Measurements from ENCODE around the gene RNF123.

RNF123 gene

DNA sequence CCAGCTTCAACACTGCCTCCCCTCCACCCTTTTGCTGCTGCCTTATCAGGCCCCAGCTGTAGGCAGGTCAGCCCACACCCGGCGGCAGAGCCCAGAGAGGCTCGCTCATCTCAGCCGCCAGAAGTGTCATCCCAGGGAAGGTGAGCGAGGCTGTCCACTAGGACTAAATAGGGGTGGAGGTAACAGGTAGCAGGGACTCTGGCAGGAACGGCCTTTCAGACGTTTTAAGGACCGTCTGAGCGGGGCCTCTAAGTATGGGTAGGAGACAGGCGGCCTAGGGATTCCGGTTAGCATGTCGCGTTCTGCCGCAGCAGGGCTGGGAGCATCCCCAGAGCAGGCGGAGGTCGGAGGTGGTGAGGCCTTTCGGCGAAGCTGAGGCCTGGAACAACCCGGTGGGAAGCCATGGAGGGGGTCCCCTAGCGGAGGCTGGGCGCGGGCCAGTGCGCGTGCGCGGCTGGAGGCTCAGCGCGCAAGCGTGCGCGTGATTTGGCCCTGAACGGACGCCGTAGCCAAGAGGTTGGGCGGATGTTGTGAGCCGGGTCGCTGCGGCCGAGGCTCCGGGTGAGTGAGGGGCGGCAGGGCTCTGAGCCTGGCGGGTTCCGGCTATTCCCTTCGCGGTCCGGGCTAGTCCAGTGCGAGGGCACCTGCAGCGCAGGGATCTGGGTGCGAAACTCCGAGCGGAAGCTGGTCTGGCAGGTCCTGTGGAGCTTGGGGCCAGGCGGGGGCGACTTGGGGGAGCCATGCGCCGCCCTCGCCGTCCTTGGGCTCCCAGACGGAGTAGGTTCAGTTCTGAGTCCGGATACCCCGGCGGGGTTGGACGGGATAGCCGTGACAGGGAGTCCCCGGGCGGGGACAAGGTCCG lies at the start of gene RNF123, which contains the start of gene MST1:
Gene RNF123, plus strand, starts transcription at position 512 of the 862 bp plus-strand sequence. CDS start 1,609 bp downstream, outside the sequence.
Gene MST1, minus strand, starts transcription at position 429 of the 862 bp plus-strand sequence. CDS start 783 bp downstream, outside the sequence.
- peak; percentile 78 to 93 (median 84) for DNase-seq (ENCODE audit: low read depth in 3 of 3, low spot score in 1 of 3)

DNA sequence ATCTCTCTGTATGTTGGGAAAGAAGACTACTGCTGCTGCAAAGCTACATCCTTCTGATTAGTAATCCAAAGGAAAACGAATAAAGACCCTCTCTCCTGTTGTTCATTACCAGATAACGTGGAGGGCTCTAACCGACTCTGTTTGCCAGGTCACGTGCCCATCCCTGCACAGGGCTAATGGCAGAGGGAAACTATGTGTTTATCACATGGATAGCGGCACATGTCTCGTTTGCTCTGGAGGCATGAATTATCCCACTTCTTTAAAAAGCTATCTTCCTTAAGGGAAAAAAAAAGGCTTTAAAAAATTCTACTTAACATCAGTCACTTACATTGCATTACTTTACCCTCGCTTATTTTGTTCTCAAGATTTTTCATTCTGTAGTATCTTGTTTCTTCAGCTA lies 48.1 kb upstream of the RNF123 start:
- DNase-seq (ENCODE audit: low read depth in 3 of 3, low spot score in 1 of 3), result no peak

DNA sequence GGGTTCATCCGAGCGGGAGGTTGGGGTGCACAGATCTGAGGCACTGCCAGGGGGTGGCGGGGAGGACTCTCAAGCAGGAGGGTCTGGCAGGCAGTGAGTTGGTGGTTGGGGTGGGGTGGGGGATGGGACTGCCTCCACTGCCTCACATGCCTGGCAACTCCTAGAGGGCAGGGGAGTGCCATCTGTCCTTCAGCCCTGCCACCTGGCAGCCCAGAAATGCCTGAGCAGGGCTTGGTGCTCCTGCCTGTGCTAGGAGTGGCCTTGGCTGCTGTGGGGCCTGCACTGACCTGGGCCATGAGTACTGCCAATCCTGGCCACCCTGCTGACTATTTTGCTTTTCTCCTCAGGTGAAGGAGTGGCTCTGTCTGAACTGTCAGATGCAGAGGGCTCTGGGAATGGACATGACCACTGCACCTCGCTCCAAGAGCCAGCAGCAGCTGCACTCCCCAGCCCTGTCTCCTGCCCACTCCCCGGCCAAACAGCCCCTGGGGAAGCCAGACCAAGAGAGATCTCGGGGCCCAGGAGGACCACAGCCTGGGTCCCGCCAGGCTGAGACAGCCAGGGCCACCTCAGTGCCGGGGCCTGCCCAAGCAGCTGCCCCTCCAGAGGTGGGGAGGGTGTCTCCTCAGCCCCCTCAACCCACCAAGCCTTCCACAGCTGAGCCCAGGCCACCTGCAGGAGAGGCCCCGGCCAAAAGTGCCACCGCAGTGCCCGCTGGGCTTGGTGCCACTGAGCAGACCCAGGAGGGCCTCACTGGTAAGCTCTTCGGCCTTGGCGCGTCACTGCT lies 47.2 kb upstream of the RNF123 start:
- no peak for DNase-seq (ENCODE audit: low read depth in 3 of 3, low spot score in 1 of 3)

DNA sequence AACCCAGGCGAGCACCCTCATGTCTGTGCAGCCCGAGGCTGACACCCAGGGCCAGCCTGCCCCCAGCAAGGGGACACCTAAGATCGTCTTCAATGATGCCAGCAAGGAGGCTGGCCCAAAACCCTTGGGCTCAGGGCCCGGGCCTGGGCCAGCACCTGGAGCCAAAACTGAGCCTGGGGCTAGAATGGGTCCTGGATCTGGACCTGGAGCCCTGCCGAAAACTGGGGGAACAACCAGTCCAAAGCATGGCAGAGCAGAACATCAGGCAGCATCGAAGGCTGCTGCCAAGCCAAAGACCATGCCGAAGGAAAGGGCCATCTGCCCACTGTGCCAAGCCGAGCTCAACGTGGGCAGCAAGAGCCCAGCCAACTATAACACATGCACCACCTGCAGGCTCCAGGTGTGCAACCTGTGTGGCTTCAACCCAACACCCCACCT lies 46.6 kb upstream of the RNF123 start:
- DNase-seq (ENCODE audit: low read depth in 3 of 3, low spot score in 1 of 3), result no peak

DNA sequence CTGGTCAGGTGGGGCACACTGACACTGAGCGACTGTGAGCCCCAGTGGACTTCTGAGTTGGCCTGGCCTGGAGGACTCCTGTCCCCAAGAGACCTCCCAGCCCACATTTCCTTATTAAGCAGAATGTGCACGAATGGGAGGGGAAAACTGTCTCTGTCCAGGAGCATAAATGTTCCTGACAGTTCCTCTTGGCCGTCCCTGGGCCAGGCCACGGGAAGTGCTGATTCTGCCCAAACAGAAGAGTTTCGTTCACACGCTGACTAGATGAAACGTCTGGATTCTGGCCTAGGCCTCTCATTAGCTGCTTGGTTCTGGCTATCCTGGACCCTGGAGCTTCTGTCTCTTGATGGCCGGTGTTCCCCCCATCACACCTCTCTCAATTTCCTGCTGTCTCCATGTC lies 44.7 kb upstream of the RNF123 start:
- DNase-seq (ENCODE audit: low read depth in 3 of 3, low spot score in 1 of 3), result no peak

DNA sequence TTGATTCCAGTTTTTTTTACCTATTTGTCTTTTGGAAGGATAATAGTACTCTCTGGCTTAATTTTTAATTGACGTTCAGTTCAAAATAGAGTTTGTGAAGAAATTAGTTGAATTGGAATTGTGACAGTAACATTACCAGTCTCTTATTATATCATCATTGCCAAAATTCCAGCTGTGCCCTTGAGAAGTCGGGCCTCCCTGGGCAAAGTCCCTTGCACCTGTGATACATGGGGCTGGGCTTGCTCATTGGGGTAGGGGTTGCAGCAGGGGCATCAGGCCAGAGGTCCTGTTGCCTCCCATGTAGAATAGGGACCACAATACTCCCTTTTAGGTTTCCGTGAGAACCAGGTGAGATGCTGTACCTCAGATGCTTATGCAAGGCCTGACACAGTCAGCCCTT lies 43.1 kb upstream of the RNF123 start:
- DNase-seq (ENCODE audit: low read depth in 3 of 3, low spot score in 1 of 3), result no peak

DNA sequence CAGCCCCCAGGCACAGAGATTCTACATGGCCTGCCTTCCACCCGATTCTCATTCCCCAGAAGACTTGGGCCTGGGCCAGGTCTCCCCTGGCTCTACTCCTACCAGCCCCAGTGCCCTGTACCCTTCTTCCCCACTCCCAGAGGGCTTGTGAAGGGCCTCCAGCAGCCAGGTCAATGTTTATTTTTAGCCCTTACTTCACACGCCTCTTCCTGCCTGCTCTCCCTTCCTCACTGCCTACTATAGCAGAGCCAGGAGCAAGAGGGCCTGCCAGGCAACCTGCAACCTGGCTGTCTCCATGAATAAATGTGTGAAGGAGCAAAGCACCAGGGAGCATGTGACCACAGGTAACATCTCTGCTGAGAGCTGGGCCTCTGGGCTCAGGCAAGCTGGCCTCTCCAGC lies 41.6 kb upstream of the RNF123 start:
- DNase-seq (ENCODE audit: low read depth in 3 of 3, low spot score in 1 of 3), result no peak

DNA sequence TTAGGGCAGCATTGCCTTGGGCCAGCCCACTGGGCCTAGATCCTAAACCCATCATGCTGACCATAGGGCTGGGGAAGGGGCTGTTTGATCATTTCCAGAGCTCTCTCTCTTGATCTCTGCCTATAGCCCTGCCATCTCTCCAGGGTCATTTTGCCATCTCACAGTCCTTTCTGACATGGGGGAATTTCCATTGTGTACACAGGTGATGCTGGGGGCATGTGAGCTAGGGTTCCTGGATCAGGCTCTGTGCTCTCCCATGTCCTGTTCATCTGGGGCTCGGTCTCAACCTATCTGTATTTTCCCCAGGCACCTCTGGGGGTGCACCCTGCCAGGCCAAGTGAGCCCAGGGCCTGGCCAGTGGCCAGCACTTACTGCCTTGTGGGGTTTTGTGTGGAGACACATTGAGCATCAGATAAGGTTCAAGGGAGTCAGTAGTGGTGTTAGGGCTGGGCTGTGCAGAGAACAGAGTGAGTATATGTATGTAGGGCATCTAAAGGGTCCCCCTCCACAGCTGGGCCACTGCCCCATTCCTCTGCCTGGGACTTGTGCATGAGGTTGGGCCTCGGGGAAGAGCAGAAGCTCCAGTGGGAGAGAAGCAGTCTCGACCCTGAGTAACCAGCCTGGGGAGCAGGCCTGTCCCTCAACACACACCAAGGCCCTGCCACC lies 40.9 kb upstream of the RNF123 start:
- no peak for DNase-seq (ENCODE audit: low read depth in 3 of 3, low spot score in 1 of 3)

DNA sequence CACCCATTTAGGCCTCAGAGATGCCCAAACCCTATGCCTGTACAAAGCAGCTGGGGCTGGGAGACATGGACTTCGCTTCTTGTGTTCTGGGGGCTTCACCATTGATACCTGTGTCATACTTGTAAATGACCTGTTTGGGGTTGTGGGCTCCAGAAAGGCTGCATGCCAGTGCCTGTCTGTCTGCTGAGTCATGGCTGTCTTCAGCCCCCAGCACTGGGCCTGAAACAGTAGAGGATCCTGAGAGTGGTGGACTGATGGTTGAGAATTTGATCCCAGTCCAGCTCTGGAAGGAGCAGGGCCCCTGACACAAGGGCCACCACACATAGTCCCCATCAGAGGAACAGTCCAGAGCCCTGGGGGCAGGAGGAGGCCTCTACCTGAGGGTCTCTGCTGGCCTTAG lies 39.8 kb upstream of the RNF123 start:
- DNase-seq (ENCODE audit: low read depth in 3 of 3, low spot score in 1 of 3), result no peak

DNA sequence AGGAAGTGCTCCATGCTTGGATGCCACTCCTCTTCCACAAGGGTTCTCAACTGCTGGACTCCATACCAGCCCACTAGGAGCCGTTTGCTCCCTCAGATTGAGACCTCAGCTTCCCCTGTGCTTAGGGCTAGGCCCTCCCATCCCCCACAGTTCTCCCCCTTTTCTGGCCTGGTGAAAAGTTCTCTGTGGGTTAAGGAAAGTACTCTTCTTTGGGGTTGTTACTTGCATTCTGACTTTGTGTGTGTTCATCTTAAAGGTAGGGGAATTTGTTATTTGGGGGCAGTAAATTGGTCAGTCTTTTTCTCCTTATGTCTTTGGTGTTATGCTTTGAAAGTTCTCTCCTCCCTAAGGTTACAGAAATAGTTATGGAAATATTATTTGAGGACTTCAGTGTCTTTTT lies 39.2 kb upstream of the RNF123 start:
- no peak for DNase-seq (ENCODE audit: low read depth in 3 of 3, low spot score in 1 of 3)

DNA sequence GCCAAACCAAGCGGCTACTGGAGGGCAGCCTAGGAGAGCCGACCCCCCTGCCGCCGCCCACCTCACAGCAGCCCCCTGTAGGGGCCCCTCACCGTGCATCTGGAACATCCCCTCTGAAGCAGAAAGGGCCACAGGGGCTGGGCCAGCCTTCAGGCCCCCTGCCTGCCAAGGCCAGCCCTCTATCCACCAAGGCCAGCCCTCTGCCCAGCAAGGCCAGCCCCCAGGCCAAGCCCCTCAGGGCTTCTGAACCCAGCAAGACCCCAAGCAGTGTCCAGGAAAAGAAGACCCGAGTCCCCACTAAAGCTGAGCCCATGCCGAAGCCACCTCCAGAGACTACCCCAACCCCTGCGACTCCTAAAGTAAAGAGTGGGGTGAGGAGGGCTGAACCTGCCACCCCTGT lies 38.7 kb upstream of the RNF123 start:
- DNase-seq (ENCODE audit: low read depth in 3 of 3, low spot score in 1 of 3), result no peak

DNA sequence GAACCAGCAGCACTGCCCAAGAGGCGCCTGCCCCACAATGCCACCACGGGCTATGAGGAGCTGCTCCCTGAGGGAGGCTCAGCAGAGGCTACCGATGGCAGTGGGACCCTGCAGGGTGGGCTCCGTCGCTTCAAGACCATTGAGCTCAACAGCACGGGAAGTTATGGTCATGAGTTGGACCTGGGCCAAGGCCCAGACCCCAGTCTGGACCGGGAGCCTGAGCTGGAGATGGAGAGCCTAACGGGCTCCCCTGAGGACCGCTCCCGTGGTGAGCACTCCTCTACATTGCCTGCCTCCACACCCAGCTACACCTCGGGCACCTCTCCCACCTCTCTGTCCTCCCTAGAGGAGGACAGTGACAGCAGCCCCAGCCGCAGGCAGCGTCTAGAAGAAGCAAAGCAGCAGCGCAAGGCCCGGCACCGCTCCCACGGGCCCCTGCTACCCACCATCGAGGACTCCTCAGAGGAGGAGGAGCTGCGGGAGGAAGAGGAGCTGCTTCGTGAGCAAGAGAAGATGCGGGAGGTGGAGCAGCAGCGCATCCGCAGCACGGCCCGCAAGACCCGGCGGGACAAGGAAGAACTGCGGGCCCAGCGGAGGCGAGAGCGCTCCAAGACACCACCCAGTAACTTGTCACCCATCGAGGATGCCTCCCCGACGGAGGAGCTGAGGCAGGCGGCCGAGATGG lies 37.0 kb upstream of the RNF123 start:
- DNase-seq (ENCODE audit: low read depth in 3 of 3, low spot score in 1 of 3), result no peak

DNA sequence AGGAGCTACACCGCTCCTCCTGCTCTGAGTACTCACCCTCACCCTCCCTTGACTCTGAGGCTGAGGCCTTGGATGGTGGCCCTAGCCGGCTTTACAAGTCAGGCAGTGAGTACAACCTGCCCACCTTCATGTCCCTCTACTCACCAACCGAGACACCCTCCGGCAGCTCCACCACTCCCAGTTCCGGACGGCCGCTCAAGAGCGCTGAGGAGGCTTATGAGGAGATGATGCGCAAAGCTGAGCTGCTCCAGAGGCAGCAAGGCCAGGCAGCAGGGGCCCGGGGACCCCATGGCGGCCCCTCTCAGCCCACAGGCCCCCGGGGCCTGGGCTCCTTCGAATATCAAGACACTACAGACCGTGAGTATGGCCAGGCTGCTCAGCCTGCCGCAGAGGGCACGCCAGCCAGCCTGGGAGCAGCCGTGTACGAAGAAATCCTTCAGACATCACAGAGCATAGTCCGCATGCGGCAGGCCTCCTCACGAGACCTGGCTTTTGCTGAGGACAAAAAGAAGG lies 36.4 kb upstream of the RNF123 start:
- no peak for DNase-seq (ENCODE audit: low read depth in 3 of 3, low spot score in 1 of 3)

DNA sequence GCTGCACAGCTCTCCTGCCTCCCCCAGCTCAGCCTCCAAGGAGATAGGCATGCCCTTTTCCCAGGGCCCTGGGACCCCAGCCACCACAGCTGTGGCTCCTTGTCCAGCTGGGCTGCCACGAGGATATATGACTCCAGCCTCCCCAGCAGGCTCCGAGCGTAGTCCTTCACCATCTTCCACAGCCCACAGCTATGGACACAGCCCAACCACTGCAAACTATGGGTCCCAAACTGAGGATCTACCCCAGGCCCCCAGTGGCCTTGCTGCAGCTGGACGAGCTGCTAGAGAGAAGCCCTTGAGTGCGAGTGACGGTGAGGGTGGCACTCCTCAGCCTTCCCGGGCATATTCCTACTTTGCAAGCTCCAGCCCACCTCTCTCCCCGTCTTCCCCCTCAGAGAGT lies 35.7 kb upstream of the RNF123 start:
- no peak for DNase-seq (ENCODE audit: low read depth in 3 of 3, low spot score in 1 of 3)

DNA sequence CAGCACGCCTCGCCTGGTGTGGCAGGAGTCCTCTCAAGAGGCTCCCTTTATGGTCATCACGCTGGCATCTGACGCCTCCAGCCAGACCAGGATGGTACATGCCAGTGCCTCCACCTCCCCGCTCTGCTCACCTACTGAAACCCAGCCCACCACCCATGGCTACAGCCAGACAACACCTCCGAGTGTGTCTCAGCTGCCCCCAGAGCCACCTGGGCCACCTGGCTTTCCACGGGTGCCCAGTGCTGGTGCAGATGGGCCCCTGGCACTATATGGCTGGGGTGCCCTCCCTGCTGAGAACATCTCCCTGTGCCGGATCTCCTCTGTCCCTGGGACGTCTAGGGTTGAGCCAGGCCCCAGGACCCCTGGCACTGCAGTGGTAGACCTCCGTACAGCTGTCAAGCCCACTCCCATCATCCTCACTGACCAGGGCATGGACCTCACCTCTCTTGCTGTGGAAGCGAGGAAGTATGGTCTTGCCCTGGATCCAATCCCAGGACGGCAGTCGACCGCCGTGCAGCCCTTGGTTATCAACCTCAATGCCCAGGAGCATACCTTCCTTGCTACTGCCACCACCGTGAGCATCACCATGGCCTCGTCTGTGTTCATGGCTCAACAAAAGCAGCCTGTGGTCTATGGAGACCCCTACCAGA lies 35.1 kb upstream of the RNF123 start:
- DNase-seq (ENCODE audit: low read depth in 3 of 3, low spot score in 1 of 3), result no peak

DNA sequence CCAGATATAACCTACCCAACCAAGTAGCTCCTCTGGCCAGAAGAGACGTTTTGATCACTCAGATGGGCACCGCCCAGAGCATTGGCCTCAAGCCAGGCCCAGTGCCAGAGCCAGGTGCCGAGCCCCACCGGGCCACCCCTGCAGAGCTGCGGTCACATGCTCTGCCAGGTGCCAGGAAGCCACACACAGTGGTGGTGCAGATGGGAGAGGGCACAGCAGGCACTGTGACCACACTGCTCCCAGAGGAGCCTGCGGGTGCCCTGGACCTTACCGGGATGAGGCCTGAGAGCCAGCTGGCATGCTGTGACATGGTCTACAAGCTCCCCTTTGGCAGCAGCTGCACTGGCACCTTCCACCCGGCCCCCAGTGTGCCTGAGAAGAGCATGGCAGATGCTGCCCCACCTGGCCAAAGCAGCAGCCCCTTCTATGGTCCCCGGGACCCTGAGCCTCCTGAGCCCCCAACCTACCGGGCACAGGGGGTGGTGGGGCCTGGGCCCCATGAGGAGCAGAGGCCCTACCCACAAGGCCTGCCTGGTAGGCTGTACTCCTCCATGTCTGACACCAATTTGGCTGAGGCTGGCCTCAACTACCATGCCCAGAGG lies 34.3 kb upstream of the RNF123 start:
- no peak for DNase-seq (ENCODE audit: low read depth in 3 of 3, low spot score in 1 of 3)

DNA sequence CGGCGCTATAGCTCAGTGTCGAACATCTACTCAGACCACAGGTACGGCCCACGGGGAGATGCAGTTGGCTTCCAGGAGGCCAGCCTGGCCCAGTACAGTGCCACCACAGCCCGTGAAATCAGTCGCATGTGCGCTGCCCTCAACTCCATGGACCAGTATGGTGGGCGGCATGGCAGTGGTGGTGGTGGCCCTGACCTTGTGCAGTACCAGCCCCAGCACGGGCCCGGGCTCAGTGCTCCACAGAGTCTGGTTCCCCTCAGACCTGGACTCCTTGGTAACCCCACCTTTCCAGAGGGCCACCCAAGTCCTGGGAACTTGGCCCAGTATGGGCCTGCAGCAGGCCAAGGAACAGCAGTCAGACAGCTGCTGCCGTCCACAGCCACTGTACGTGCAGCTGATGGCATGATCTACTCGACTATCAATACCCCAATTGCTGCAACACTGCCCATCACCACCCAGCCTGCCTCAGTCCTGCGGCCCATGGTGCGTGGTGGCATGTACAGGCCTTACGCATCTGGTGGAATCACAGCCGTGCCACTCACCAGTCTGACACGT lies 33.5 kb upstream of the RNF123 start:
- DNase-seq (ENCODE audit: low read depth in 3 of 3, low spot score in 1 of 3), result no peak

DNA sequence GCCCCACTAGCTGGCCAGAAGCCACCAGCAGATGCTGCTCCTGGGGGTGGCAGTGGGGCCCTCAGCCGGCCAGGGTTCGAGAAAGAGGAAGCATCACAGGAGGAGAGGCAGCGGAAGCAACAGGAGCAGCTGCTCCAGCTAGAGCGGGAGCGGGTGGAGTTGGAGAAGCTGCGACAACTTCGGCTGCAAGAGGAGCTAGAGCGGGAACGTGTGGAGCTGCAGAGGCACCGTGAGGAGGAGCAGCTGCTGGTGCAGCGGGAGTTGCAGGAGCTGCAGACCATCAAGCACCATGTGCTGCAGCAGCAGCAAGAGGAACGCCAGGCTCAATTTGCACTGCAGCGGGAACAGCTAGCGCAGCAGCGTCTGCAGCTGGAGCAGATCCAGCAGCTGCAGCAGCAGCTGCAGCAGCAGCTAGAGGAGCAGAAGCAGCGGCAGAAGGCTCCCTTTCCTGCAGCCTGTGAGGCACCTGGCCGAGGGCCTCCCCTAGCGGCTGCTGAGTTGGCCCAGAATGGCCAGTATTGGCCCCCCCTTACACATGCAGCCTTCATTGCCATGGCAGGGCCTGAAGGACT lies 32.7 kb upstream of the RNF123 start:
- no peak for DNase-seq (ENCODE audit: low read depth in 3 of 3, low spot score in 1 of 3)

DNA sequence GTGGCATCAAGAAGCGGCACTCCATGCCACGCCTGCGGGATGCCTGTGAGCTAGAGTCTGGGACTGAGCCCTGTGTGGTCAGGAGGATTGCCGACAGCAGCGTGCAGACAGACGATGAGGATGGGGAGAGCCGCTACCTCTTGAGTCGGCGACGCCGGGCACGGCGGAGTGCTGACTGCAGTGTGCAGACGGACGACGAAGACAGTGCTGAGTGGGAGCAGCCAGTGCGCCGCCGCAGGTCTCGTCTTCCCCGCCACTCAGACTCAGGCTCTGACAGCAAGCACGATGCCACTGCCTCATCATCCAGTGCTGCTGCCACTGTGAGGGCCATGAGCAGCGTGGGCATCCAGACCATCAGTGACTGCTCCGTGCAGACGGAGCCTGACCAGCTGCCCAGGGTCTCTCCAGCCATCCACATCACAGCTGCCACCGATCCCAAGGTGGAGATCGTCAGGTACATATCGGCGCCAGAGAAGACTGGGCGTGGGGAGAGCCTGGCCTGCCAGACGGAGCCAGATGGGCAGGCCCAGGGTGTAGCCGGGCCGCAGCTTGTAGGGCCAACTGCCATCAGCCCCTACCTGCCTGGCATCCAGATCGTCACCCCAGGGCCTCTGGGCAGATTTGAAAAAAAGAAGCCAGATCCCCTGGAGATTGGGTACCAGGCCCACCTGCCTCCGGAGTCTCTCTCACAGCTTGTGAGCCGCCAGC lies 32.0 kb upstream of the RNF123 start:
- no peak for DNase-seq (ENCODE audit: low read depth in 3 of 3, low spot score in 1 of 3)
